ENCODE measurements around the gene RCC1. TPM values are rescaled to one million over a fixed set of nuclear protein-coding genes. Genes with fewer than 3 reads are reported as not detected.

RCC1 gene
- total RNA-seq, 1 experiment from 2014 or later = 61.2 TPM

DNA sequence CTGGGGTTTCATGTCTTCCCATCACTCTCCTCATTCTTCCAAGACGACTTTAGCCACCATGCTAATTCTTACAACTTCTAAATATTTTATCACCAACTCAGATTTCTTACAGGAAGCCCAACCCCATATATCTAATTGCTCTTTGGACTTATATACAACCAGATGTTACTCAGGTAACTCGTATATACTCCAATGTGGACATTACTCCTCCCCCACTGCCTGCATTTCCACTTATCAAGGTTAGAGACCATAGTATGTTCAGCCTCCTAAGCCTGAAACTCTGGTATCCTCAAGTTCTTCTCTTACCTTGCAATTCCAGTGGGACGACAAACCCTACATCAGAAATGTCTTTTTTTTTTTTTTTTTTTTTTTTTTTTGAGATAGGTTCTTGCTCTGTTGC, 2.7 kb upstream of the RCC1 start:
- intact Hi-C loops (cut with micrococcal nuclease; ENCODE audit: unreplicated experiment) = no loop called here
- CTCF ChIA-PET = interaction anchor here (0.7 kb wide), 1 partner anchor 259 kb away, joined by 4 read pairs; no protein-coding TSS in a partner anchor

GRCh38 chr1:28506907-28507246, 1.0 kb downstream of the RCC1 start:
- Histone ChIP-seq H3K4me3 (ENCODE audit: low read depth in 2 of 2, low read length in 2 of 2) (peak overlapping the region; percentile 81 to 96), H3K4me1 (ENCODE audit: control insufficient read depth, insufficient read depth, low read length) (peaks cover 25% of the 10 kb centered on the region), H3K27ac (ENCODE audit: low read length) (peak overlapping the region; percentile 100), H3K36me3 (ENCODE audit: control insufficient read depth, insufficient read depth, low read length) (peaks cover 36% of the 10 kb centered on the region), H3K27me3 (ENCODE audit: control insufficient read depth, insufficient read depth, low read length) (no peaks in the 10 kb centered on the region), H3K9me3 (ENCODE audit: control insufficient read depth, insufficient read depth, low read depth, low read length) (no peaks in the 10 kb centered on the region)
- ATAC-seq = no peak
- in situ Hi-C loops (cut with HindIII; ENCODE audit: low pct_unique_long_range_greater_than_20kb, low sequenced_read_pairs) (no loop called here), intact Hi-C loops (cut with micrococcal nuclease; ENCODE audit: unreplicated experiment) (no loop called here)
- no TSS peak for BruUV-seq (replicated peaks)
- no peak for DNase-seq (ENCODE audit: low read depth, low spot score)
- TF ChIP-seq TCF7L2 (IDR thresholded peaks at IDR 0.05; ENCODE audit: low read depth, low read length) (no peak), REST (IDR thresholded peaks at IDR 0.05; ENCODE audit: insufficient read depth in 1 of 2, low read depth in 2 of 2, low read length in 1 of 2) (no peak), SIN3A (IDR thresholded peaks at IDR 0.05; ENCODE audit: borderline replicate concordance, insufficient read depth, low read depth, low read length) (no peak), POLR2AphosphoS5 (IDR thresholded peaks at IDR 0.05; ENCODE audit: low read depth, low read length) (no peak; the same call in 1 of the 2 replicates), CTCF (IDR thresholded peaks at IDR 0.05) (no peak)
- POLR2A ChIA-PET = interaction anchor here (0.6 kb wide), 1 partner anchor 814 kb away, joined by 7 read pairs; no protein-coding TSS in a partner anchor
- CTCF ChIA-PET = no interaction called here

More for the DNA sequence above, 2.7 kb upstream of the RCC1 start:
- Histone ChIP-seq H3K4me1 (ENCODE audit: control insufficient read depth, insufficient read depth, low read length) (peaks cover under 1% of the 10 kb centered on the region; the same call in 1 of the 2 replicates), H3K4me3 (ENCODE audit: low read depth in 2 of 2, low read length in 2 of 2) (no peak overlapping the region), H3K27ac (ENCODE audit: low read length) (no peak overlapping the region), H3K27me3 (ENCODE audit: control insufficient read depth, insufficient read depth, low read length) (no peaks in the 10 kb centered on the region), H3K36me3 (ENCODE audit: control insufficient read depth, insufficient read depth, low read length) (peaks cover 17% of the 10 kb centered on the region), H3K9me3 (ENCODE audit: control insufficient read depth, insufficient read depth, low read depth, low read length) (no peaks in the 10 kb centered on the region)
- ATAC-seq (no peak), DNase-seq (ENCODE audit: low read depth, low spot score) (no peak)
- TF ChIP-seq SIN3A (IDR thresholded peaks at IDR 0.05; ENCODE audit: borderline replicate concordance, insufficient read depth, low read depth, low read length) (no peak), POLR2AphosphoS5 (IDR thresholded peaks at IDR 0.05; ENCODE audit: low read depth, low read length) (no peak), CTCF (IDR thresholded peaks at IDR 0.05) (no peak)
- POLR2A ChIA-PET = no interaction called here
- in situ Hi-C loops (cut with HindIII; ENCODE audit: low pct_unique_long_range_greater_than_20kb, low sequenced_read_pairs) = no loop called here
- BruUV-seq (replicated peaks) = no TSS peak

Measured in Panc1 (cell line).